GM19193 (cell line): ENCODE data around the gene AFAP1L2.

Experiments used
- POLR2A ChIP-seq: IDR thresholded peaks from 4 replicates; pipeline ENCODE4 v1.6.1; 2011; ENCODE audit not compliant: insufficient read depth, insufficient read length; ENCODE audit errors: extremely low read depth

The AFAP1L2 gene

GRCh38 chr10:114401195-114401791 is 3.0 kb downstream of the AFAP1L2 start:
- no peak for TF ChIP-seq POLR2A

- no peak for TF ChIP-seq POLR2A
Observed at GRCh38 chr10:114400091-114400490, 4.2 kb downstream of the AFAP1L2 start.

GRCh38 chr10:114399576-114399975 is 4.7 kb downstream of the AFAP1L2 start:
- TF ChIP-seq POLR2A = no peak

- TF ChIP-seq POLR2A = no peak
Observed at GRCh38 chr10:114398587-114399331, 5.5 kb downstream of the AFAP1L2 start.

- no peak for TF ChIP-seq POLR2A
Observed at GRCh38 chr10:114397651-114398145, 6.6 kb downstream of the AFAP1L2 start.

GRCh38 chr10:114396464-114396863 is 7.8 kb downstream of the AFAP1L2 start:
- TF ChIP-seq POLR2A = no peak

- no peak for TF ChIP-seq POLR2A
Observed at GRCh38 chr10:114395366-114396022, 8.8 kb downstream of the AFAP1L2 start.

GRCh38 chr10:114394531-114394930 is 9.8 kb downstream of the AFAP1L2 start:
- TF ChIP-seq POLR2A = no peak

GRCh38 chr10:114393886-114394285 is 10.4 kb downstream of the AFAP1L2 start:
- no peak for TF ChIP-seq POLR2A

GRCh38 chr10:114393482-114393881 is 10.8 kb downstream of the AFAP1L2 start:
- TF ChIP-seq POLR2A = no peak

GRCh38 chr10:114392112-114392835 is 12.0 kb downstream of the AFAP1L2 start:
- no peak for TF ChIP-seq POLR2A

- TF ChIP-seq POLR2A = no peak
Observed at GRCh38 chr10:114391599-114391998, 12.7 kb downstream of the AFAP1L2 start.

GRCh38 chr10:114389426-114389825 is 14.9 kb downstream of the AFAP1L2 start:
- TF ChIP-seq POLR2A = no peak

GRCh38 chr10:114388275-114388674 is 16.0 kb downstream of the AFAP1L2 start:
- TF ChIP-seq POLR2A = no peak

- TF ChIP-seq POLR2A = no peak
Observed at GRCh38 chr10:114387784-114388183, 16.5 kb downstream of the AFAP1L2 start.
